Neural cell (in vitro differentiated cells): ENCODE data around the gene PPM1A. TPM values are rescaled to one million over a fixed set of nuclear protein-coding genes. Genes with fewer than 3 reads are reported as not detected.

ENCODE experiments used
- H2AFZ ChIP-seq: fragments of 200-600, 300-800 bp; sonication (generic), shearing (Covaris generic); 2 replicates; pipeline ENCODE4 v1.6.0; 2014; ENCODE audit warnings: low read depth, mild to moderate bottlenecking, antibody characterized with exemption, low read length, moderate library complexity
- H3F3A ChIP-seq: fragments of 200-600 bp; shearing (Covaris generic); 2 replicates; pipeline ENCODE4 v1.6.1; 2016; ENCODE audit warnings: mild to moderate bottlenecking, moderate library complexity, mixed read lengths, antibody characterized with exemption, low read length; ENCODE audit not compliant: insufficient read depth, poor library complexity, severe bottlenecking
- H3K27ac ChIP-seq: fragments of 200-600, 300-800 bp; sonication (generic), shearing (Covaris generic); 2 replicates; pipeline ENCODE4 v1.5.1; 2014; ENCODE audit warnings: mild to moderate bottlenecking, low read length, moderate library complexity
- H3K27me3 ChIP-seq: fragments of 300-800, 200-600 bp; sonication (generic), shearing (Covaris generic); 2 replicates; pipeline ENCODE4 v1.6.0; 2014; ENCODE audit warnings: mild to moderate bottlenecking, low read depth, low read length, moderate library complexity; ENCODE audit not compliant: insufficient read depth
- H3K36me3 ChIP-seq: fragments of 300-800, 200-600 bp; sonication (generic), shearing (Covaris generic); 2 replicates; pipeline ENCODE4 v1.5.1; 2014; ENCODE audit warnings: mild to moderate bottlenecking, antibody characterized with exemption, low read length, moderate library complexity; ENCODE audit not compliant: insufficient read depth
- H3K4me2 ChIP-seq: fragments of 300-800, 200-600 bp; sonication (generic), shearing (Covaris generic); 2 replicates; pipeline ENCODE4 v1.6.0; 2014; ENCODE audit warnings: mild to moderate bottlenecking, low read length
- H3K4me3 ChIP-seq: fragments of 300-800, 200-600 bp; sonication (generic), shearing (Covaris generic); 2 replicates; pipeline ENCODE4 v1.5.1; 2014; ENCODE audit warnings: mild to moderate bottlenecking, low read length, moderate library complexity
- H3K79me2 ChIP-seq: fragments of 200-600 bp; shearing (Covaris generic); replicated peaks from 2 replicates; pipeline ENCODE4 v1.6.0; 2014; ENCODE audit warnings: mild to moderate bottlenecking, low read length, moderate library complexity; ENCODE audit not compliant: insufficient read depth
- H3K9ac ChIP-seq: fragments of 300-800, 200-600 bp; sonication (generic), shearing (Covaris generic); 2 replicates; pipeline ENCODE4 v1.6.1; 2016; ENCODE audit warnings: mild to moderate bottlenecking, low read length, mixed read lengths
- H3K9me2 ChIP-seq: fragments of 200-600 bp; shearing (Covaris generic); 2 replicates; pipeline ENCODE4 v1.6.1; 2016; ENCODE audit warnings: mild to moderate bottlenecking, low read length, mixed read lengths; ENCODE audit not compliant: insufficient read depth
- H3K9me3 ChIP-seq: fragments of 200-600, 300-800 bp; sonication (generic), shearing (Covaris generic); 2 replicates; pipeline ENCODE4 v1.6.1; 2016; ENCODE audit warnings: mild to moderate bottlenecking, mixed run types, low read length, moderate library complexity, mixed read lengths
- H4K20me1 ChIP-seq: fragments of 200-600 bp; shearing (Covaris generic); 2 replicates; pipeline ENCODE4 v1.6.1; 2016; ENCODE audit warnings: mild to moderate bottlenecking, mixed run types; ENCODE audit not compliant: insufficient read depth
- EP300 ChIP-seq: fragments of 450-650 bp; conservative IDR thresholded peaks from 2 replicates; pipeline ENCODE4 v1.6.1; 2014; ENCODE audit warnings: antibody characterized with exemption, mild to moderate bottlenecking, moderate library complexity; ENCODE audit not compliant: poor library complexity, severe bottlenecking
- EZH2 ChIP-seq: fragments of 200-600, 300-800 bp; shearing (Covaris generic), sonication (generic); IDR thresholded peaks from 2 replicates; pipeline ENCODE4 v1.6.1; 2014; ENCODE audit warnings: antibody characterized with exemption, low read length, borderline replicate concordance, mild to moderate bottlenecking; ENCODE audit not compliant: insufficient read depth, poor library complexity, severe bottlenecking
- MXI1 ChIP-seq: fragments of 450-650 bp; conservative IDR thresholded peaks from 2 replicates; pipeline ENCODE4 v1.6.1; 2014; ENCODE audit warnings: antibody characterized with exemption, mild to moderate bottlenecking; ENCODE audit not compliant: poor library complexity, severe bottlenecking
- POLR2AphosphoS5 ChIP-seq: IDR thresholded peaks from 2 replicates; pipeline ENCODE4 v1.6.1; 2012
- RAD21 ChIP-seq: fragments of 450-650 bp; conservative IDR thresholded peaks from 2 replicates; pipeline ENCODE4 v1.6.1; 2014; ENCODE audit warnings: antibody characterized with exemption, mild to moderate bottlenecking, moderate library complexity
- SMC3 ChIP-seq: fragments of 450-650 bp; conservative IDR thresholded peaks from 2 replicates; pipeline ENCODE4 v1.6.1; 2014; ENCODE audit warnings: antibody characterized with exemption, mild to moderate bottlenecking, moderate library complexity; ENCODE audit not compliant: poor library complexity
- TAF1 ChIP-seq: IDR thresholded peaks from 2 replicates; pipeline ENCODE4 v1.6.1; 2012; ENCODE audit warnings: low read depth
- polyA plus RNA-seq: library from polyadenylated mRNA; depleted of rRNA; stranded (reverse); fragments of >200 nt; gene quantifications from 2 replicates; pipeline ENCODE4 v1.2.3, GENCODE V29; 2014
- TF ChIP-seq, protein P1 (sequence below): fragments of 450-650 bp; IDR thresholded peaks from 2 replicates; pipeline ENCODE4 v1.5.1; 2014; ENCODE audit warnings: antibody characterized with exemption, mild to moderate bottlenecking, moderate library complexity; ENCODE audit not compliant: poor library complexity, severe bottlenecking
- TF ChIP-seq, protein P2 (sequence below): IDR thresholded peaks from 2 replicates; pipeline ENCODE4 v1.6.1; 2012; ENCODE audit warnings: borderline replicate concordance

PPM1A gene
- polyA plus RNA-seq, 1 donor from 2014 or later = 52.1 TPM

DNA sequence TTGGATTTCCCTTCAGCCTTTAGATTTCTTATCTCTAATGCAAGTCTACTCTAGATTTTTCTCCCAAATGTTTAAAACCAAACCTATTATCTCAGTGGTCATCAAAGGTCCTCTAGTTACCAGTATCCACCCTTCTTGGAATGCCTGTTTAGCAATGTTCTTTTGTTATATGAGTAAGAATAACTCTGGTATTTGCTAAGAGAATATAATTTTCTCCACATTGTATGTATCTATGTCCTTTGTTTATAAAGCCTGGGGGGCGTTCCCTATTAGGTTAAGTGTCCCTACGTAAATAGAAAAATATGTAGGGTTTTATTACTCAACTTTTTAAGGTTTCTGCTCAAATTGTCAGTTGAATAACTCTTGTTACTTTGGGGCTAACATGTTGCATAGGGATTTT lies 27.3 kb downstream of the PPM1A start:
- H3K9me2 ChIP-seq = no peaks in the 10 kb centered on the region
- no peaks in the 10 kb centered on the region for H3K36me3 ChIP-seq
- TF ChIP-seq RAD21 (no peak), POLR2AphosphoS5 (no peak), SMC3 (no peak), TAF1 (no peak), MXI1 (no peak), EZH2 (no peak), EP300 (no peak)
- TF ChIP-seq, protein P1, sequence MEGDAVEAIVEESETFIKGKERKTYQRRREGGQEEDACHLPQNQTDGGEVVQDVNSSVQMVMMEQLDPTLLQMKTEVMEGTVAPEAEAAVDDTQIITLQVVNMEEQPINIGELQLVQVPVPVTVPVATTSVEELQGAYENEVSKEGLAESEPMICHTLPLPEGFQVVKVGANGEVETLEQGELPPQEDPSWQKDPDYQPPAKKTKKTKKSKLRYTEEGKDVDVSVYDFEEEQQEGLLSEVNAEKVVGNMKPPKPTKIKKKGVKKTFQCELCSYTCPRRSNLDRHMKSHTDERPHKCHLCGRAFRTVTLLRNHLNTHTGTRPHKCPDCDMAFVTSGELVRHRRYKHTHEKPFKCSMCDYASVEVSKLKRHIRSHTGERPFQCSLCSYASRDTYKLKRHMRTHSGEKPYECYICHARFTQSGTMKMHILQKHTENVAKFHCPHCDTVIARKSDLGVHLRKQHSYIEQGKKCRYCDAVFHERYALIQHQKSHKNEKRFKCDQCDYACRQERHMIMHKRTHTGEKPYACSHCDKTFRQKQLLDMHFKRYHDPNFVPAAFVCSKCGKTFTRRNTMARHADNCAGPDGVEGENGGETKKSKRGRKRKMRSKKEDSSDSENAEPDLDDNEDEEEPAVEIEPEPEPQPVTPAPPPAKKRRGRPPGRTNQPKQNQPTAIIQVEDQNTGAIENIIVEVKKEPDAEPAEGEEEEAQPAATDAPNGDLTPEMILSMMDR = no peak
- TF ChIP-seq, protein P2, sequence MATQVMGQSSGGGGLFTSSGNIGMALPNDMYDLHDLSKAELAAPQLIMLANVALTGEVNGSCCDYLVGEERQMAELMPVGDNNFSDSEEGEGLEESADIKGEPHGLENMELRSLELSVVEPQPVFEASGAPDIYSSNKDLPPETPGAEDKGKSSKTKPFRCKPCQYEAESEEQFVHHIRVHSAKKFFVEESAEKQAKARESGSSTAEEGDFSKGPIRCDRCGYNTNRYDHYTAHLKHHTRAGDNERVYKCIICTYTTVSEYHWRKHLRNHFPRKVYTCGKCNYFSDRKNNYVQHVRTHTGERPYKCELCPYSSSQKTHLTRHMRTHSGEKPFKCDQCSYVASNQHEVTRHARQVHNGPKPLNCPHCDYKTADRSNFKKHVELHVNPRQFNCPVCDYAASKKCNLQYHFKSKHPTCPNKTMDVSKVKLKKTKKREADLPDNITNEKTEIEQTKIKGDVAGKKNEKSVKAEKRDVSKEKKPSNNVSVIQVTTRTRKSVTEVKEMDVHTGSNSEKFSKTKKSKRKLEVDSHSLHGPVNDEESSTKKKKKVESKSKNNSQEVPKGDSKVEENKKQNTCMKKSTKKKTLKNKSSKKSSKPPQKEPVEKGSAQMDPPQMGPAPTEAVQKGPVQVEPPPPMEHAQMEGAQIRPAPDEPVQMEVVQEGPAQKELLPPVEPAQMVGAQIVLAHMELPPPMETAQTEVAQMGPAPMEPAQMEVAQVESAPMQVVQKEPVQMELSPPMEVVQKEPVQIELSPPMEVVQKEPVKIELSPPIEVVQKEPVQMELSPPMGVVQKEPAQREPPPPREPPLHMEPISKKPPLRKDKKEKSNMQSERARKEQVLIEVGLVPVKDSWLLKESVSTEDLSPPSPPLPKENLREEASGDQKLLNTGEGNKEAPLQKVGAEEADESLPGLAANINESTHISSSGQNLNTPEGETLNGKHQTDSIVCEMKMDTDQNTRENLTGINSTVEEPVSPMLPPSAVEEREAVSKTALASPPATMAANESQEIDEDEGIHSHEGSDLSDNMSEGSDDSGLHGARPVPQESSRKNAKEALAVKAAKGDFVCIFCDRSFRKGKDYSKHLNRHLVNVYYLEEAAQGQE = no peak
- H3F3A ChIP-seq = no peaks in the 10 kb centered on the region
- no peak overlapping the region for H3K4me3 ChIP-seq
- H2AFZ ChIP-seq = no peak overlapping the region
- no peaks in the 10 kb centered on the region for H3K9me3 ChIP-seq
- H3K9ac ChIP-seq = no peak overlapping the region
- H4K20me1 ChIP-seq = no peaks in the 10 kb centered on the region
- no peak overlapping the region for H3K27ac ChIP-seq
- H3K79me2 ChIP-seq = peaks cover 42% of the 10 kb centered on the region
- H3K4me2 ChIP-seq = no peak overlapping the region
- no peaks in the 10 kb centered on the region for H3K27me3 ChIP-seq

DNA sequence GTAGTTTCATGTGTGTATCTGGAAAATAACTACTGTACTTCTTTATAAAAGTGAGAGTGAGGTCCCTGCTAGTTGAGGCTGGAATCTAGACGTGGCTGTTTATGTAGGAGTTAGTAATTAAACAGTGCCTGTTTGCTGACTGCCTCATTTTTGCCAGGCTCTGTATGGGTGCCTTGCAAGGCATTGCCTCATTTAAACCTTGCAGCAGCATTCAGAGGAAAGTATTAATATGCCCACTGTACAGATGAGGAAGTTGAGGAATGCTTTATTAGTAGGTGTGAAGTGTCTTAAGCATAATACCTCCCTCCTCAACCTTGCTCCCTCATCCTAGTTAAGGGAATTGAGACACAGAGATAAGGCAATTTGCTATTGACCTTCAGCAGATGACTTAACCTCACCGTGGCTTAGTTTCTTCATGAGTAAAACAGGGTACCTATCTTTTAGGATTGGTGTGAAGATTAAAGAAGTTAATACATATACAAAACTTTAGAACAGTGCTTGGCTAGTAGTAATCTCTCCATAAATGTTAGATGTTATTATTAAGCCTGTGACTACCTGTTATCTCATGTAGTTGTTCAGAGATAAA lies 28.7 kb downstream of the PPM1A start:
- no peaks in the 10 kb centered on the region for H3K27me3 ChIP-seq
- no peak overlapping the region for H3K9ac ChIP-seq
- H3K9me2 ChIP-seq = no peaks in the 10 kb centered on the region
- H3K9me3 ChIP-seq = no peaks in the 10 kb centered on the region
- TF ChIP-seq EZH2 = no peak
- no peak for TF ChIP-seq RAD21
- TF ChIP-seq POLR2AphosphoS5 = no peak
- TF ChIP-seq MXI1 = no peak
- TF ChIP-seq TAF1 = no peak
- TF ChIP-seq, protein P2 = no peak
- TF ChIP-seq, protein P1 = no peak
- no peak for TF ChIP-seq EP300
- TF ChIP-seq SMC3 = no peak
- peaks cover 29% of the 10 kb centered on the region for H3K79me2 ChIP-seq
- H4K20me1 ChIP-seq = no peaks in the 10 kb centered on the region
- H2AFZ ChIP-seq = no peak overlapping the region
- H3K36me3 ChIP-seq = no peaks in the 10 kb centered on the region
- H3F3A ChIP-seq = no peaks in the 10 kb centered on the region
- no peak overlapping the region for H3K27ac ChIP-seq
- H3K4me2 ChIP-seq = no peak overlapping the region
- no peak overlapping the region for H3K4me3 ChIP-seq
